A673 (cell line): Measurements from ENCODE around the gene YIPF4. TPM values are rescaled to one million over a fixed set of nuclear protein-coding genes. Genes with fewer than 3 reads are reported as not detected.
"Not testable (repeated sequence)": the region's sequence is repeated elsewhere in the genome, so short reads cannot be mapped to it uniquely, and the experiment has no call there.

Source experiments
- BruUV-seq: library from RNA; stranded (reverse); fragments of 400-500 nt; replicated peaks from 2 replicates; lab custom pipeline; 2021; lab: Mats Ljungman, UMichigan
- CTCF ChIA-PET: fragments of 300-600 bp; sonication (Branson Sonifier 250); formaldehyde crosslinking; loops from one replicate; lab custom pipeline; 2022; ENCODE audit warnings: antibody characterized with exemption; lab: Charles Lee
- POLR2A ChIA-PET: fragments of 300-600 bp; sonication (Branson Sonifier 250); formaldehyde crosslinking; loops from one replicate; lab custom pipeline; 2022; ENCODE audit warnings: antibody characterized with exemption; ENCODE audit not compliant: low non-redundant PET; lab: Charles Lee
- DNase-seq: peaks from one replicate; pipeline ENCODE4 v3.0.0-alpha.2; 2015; ENCODE audit warnings: low spot score
- H3K27ac ChIP-seq: fragments of 200-600 bp; sonication (generic); 2 replicates; pipeline ENCODE4 v1.5.1; 2016; ENCODE audit warnings: mixed run types, low read depth, mild to moderate bottlenecking, mixed read lengths, antibody characterized with exemption, low read length; ENCODE audit not compliant: poor library complexity, severe bottlenecking
- H3K27me3 ChIP-seq: fragments of 200-600 bp; sonication (generic); replicated peaks from 2 replicates; pipeline ENCODE4 v1.6.1; 2017; ENCODE audit warnings: mixed run types, low read depth, mild to moderate bottlenecking, mixed read lengths, antibody characterized with exemption, low read length; ENCODE audit not compliant: insufficient read depth, poor library complexity
- H3K36me3 ChIP-seq: fragments of 200-600 bp; sonication (generic); 2 replicates; pipeline ENCODE4 v1.6.1; 2016; ENCODE audit warnings: mixed run types, mild to moderate bottlenecking, mixed read lengths, antibody characterized with exemption, low read length; ENCODE audit not compliant: insufficient read depth, poor library complexity, severe bottlenecking
- H3K4me1 ChIP-seq: fragments of 200-600 bp; sonication (generic); 2 replicates; pipeline ENCODE4 v1.6.1; 2017; ENCODE audit warnings: mixed run types, mild to moderate bottlenecking, mixed read lengths, antibody characterized with exemption, low read length; ENCODE audit not compliant: insufficient read depth, poor library complexity, severe bottlenecking
- H3K4me3 ChIP-seq: fragments of 200-600 bp; sonication (generic); 2 replicates; pipeline ENCODE4 v1.5.1; 2016; ENCODE audit warnings: low read depth, mixed run types, mild to moderate bottlenecking, mixed read lengths, low read length; ENCODE audit not compliant: poor library complexity, severe bottlenecking
- H3K9me3 ChIP-seq: fragments of 200-600 bp; sonication (generic); 2 replicates; pipeline ENCODE4 v1.6.1; 2016; ENCODE audit warnings: mixed run types, low read depth, mild to moderate bottlenecking, mixed read lengths, antibody characterized with exemption, low read length; ENCODE audit not compliant: poor library complexity, severe bottlenecking
- EZH2 ChIP-seq: fragments of 200-600 bp; sonication (generic); IDR thresholded peaks from 2 replicates; pipeline ENCODE4 v1.6.1; 2017; ENCODE audit warnings: borderline replicate concordance, low read depth, mild to moderate bottlenecking, mixed read lengths, antibody characterized with exemption, low read length; ENCODE audit not compliant: poor library complexity, severe bottlenecking
- intact Hi-C: fragments of 100-400 bp; cut with micrococcal nuclease; formaldehyde crosslinking; loops from one replicate; pipeline ENCODE4 v1.10.0; 2022; ENCODE audit not compliant: unreplicated experiment
- total RNA-seq: library from RNA; stranded (reverse); gene quantifications from 2 replicates; pipeline ENCODE4 v1.2.3, GENCODE V29; 2021
- TF ChIP-seq, protein P1 (sequence below): fragments of 300-800, 200-600 bp; sonication (generic); conservative IDR thresholded peaks from 2 replicates; pipeline ENCODE4 v1.5.1; 2017; ENCODE audit warnings: low read depth, mild to moderate bottlenecking, antibody characterized with exemption, low read length, moderate library complexity, mixed read lengths

The YIPF4 gene
- total RNA-seq, 1 experiment from 2014 or later = 40.7 TPM

- Histone ChIP-seq H3K27me3 (no peaks in the 10 kb centered on the region), H3K4me3 (no peak overlapping the region), H3K36me3 (peaks cover 4% of the 10 kb centered on the region), H3K27ac (no peak overlapping the region), H3K9me3 (no peaks in the 10 kb centered on the region), H3K4me1 (peaks cover 27% of the 10 kb centered on the region)
- POLR2A ChIA-PET = no interaction called here
- no peak for DNase-seq
- CTCF ChIA-PET = no interaction called here
- intact Hi-C loops = no loop called here
- TF ChIP-seq, protein P1, sequence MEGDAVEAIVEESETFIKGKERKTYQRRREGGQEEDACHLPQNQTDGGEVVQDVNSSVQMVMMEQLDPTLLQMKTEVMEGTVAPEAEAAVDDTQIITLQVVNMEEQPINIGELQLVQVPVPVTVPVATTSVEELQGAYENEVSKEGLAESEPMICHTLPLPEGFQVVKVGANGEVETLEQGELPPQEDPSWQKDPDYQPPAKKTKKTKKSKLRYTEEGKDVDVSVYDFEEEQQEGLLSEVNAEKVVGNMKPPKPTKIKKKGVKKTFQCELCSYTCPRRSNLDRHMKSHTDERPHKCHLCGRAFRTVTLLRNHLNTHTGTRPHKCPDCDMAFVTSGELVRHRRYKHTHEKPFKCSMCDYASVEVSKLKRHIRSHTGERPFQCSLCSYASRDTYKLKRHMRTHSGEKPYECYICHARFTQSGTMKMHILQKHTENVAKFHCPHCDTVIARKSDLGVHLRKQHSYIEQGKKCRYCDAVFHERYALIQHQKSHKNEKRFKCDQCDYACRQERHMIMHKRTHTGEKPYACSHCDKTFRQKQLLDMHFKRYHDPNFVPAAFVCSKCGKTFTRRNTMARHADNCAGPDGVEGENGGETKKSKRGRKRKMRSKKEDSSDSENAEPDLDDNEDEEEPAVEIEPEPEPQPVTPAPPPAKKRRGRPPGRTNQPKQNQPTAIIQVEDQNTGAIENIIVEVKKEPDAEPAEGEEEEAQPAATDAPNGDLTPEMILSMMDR = no peak
- no peak for TF ChIP-seq EZH2
- no TSS peak for BruUV-seq
These were observed 14.0 kb downstream of the YIPF4 start for GRCh38 chr2:32291746-32292145.

- intact Hi-C loops, H3K27me3 ChIP-seq, DNase-seq, POLR2A ChIA-PET, BruUV-seq, H3K27ac ChIP-seq, CTCF ChIA-PET, H3K4me3 ChIP-seq, H3K36me3 ChIP-seq, H3K9me3 ChIP-seq: not testable (repeated sequence)
- H3K4me1 ChIP-seq = peaks cover 20% of the 10 kb centered on the region
These were observed 15.8 kb downstream of the YIPF4 start for GRCh38 chr2:32293493-32293892.

DNA sequence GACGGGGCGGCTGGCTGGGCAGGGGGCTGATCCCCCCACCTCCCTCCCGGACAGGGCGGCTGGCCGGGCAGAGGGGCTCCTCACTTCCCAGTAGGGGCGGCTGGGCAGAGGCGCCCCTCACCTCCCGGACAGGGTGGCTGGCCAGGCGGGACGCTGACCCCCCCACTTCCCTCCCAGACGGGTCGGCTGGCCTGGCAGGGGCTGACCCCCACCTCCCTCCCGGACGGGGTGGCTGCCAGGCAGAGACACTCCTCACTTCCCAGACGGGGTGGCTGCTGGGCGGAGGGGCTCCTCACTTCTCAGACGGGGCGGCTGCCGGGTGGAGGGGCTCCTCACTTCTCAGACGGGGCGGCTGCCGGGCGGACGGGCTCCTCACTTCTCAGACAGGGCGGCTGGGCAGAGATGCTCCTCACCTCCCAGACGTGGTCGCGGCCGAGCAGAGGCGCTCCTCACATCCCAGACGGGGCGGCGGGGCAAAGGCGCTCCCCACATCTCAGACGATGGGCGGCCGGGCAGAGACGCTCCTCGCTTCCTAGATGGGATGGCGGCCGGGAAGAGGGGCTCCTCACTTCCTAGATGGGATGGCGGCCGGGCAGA lies 16.4 kb downstream of the YIPF4 start:
- CTCF ChIA-PET, POLR2A ChIA-PET, H3K9me3 ChIP-seq, intact Hi-C loops, H3K36me3 ChIP-seq, BruUV-seq, DNase-seq, H3K27ac ChIP-seq, H3K27me3 ChIP-seq, H3K4me3 ChIP-seq: not testable (repeated sequence)
- peaks cover 15% of the 10 kb centered on the region for H3K4me1 ChIP-seq

- no peaks in the 10 kb centered on the region for H3K9me3 ChIP-seq
- H3K27me3 ChIP-seq = no peaks in the 10 kb centered on the region
- BruUV-seq = no TSS peak
- no peaks in the 10 kb centered on the region for H3K4me1 ChIP-seq
- POLR2A ChIA-PET = no interaction called here
- H3K36me3 ChIP-seq = peaks cover 6% of the 10 kb centered on the region
- TF ChIP-seq EZH2 = no peak
- TF ChIP-seq, protein P1 = no peak
- CTCF ChIA-PET = no interaction called here
- no peak overlapping the region for H3K27ac ChIP-seq
- intact Hi-C loops = no loop called here
- no peak for DNase-seq
- H3K4me3 ChIP-seq = no peak overlapping the region
These were observed 32.9 kb downstream of the YIPF4 start for GRCh38 chr2:32310577-32310976.
